Activated CD4-positive, alpha-beta T cell treated with anti-CD3 and anti-CD28 coated beads for 1 hour (primary cell): ENCODE results near the gene HIRIP3.
A peak's percentile ranks its signal among the peaks of the same experiment; 100 is the strongest.
"Not testable (repeated sequence)": the region's sequence is repeated elsewhere in the genome, so short reads cannot be mapped to it uniquely, and the experiment has no call there.

Experiments
- DNase-seq: peaks from one replicate; pipeline ENCODE4 v3.0.0-alpha.2; 2020

HIRIP3 gene

DNA sequence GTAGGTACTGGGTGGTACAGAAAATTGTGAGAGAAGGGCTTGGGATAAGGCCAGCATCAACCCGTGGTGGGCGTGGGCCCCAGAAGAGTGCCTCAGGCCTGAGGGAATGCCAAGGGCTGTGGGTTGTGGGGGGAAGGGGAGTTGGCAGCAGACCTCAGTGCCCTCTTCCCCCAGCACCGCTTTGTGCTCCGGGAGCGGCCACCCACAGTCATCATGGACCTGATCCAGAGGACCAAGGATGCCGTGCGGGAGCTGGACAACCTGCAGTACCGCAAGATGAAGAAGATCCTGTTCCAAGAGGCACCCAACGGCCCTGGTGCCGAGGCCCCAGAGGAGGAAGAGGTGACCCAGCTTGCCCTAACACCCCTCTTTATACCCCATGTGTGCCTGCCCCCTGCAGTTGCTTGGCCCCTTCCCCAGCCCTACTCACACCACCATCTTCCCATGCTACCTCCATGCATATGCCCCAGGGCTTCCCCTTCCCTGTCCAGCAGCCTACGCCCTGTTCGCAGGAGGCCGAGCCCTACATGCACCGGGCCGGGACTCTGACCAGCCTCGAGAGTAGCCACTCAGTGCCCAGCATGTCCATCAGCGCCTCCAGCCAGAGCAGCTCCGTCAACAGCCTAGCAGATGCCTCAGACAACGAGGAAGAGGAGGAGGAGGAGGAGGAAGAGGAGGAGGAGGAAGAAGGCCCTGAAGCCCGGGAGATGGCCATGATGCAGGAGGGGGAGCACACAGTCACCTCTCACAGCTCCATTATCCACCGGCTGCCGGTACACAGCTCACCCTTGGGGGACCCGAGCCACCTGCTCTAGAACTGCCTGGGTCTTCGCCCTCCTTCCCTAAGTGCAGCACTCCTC lies 12.6 kb downstream of the HIRIP3 start:
- DNase-seq: no peak

DNA sequence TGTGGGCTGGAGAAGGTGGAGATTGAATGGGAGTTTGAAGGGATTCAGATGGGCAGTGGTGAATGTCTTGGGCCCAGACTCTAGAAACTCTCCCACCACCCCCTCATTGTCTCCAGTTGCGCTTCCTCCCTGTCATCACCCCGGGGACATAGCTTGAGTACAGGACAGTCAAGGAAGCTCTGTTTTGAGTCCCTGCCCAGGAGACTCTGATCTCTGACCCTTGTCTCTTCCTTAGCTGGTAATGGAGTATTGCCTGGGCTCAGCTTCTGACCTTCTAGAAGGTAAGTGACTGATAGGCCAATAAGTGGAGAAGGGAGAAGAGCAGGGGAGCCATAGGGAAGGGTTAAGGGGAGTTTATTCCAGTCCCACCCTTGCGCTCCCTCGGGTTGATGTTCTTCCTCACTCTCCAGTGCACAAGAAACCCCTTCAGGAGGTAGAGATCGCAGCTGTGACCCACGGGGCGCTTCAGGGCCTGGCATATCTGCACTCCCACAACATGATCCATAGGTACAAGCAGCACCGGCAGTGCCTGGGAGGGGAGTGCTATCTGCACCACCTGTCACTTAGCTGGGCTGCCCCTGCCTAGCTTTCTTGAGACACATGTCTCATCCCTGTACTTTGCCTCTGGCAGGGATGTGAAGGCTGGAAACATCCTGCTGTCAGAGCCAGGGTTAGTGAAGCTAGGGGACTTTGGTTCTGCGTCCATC lies 16.7 kb downstream of the HIRIP3 start:
- no peak for DNase-seq

DNA sequence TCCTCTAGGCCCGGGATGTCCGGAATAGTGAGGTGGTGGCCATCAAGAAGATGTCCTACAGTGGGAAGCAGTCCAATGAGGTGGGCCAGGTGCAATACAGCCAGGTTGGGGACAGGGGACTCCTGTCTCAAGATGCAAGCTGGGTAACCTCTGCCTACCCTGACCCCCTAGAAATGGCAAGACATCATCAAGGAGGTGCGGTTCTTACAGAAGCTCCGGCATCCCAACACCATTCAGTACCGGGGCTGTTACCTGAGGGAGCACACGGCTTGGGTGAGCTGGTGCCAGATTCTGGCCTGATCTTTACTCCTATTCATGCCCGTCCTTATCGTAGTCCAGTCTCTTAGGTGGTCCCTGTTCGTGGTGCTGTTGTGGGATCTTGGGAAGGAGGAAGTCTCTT lies 17.3 kb downstream of the HIRIP3 start:
- no peak for DNase-seq

DNA sequence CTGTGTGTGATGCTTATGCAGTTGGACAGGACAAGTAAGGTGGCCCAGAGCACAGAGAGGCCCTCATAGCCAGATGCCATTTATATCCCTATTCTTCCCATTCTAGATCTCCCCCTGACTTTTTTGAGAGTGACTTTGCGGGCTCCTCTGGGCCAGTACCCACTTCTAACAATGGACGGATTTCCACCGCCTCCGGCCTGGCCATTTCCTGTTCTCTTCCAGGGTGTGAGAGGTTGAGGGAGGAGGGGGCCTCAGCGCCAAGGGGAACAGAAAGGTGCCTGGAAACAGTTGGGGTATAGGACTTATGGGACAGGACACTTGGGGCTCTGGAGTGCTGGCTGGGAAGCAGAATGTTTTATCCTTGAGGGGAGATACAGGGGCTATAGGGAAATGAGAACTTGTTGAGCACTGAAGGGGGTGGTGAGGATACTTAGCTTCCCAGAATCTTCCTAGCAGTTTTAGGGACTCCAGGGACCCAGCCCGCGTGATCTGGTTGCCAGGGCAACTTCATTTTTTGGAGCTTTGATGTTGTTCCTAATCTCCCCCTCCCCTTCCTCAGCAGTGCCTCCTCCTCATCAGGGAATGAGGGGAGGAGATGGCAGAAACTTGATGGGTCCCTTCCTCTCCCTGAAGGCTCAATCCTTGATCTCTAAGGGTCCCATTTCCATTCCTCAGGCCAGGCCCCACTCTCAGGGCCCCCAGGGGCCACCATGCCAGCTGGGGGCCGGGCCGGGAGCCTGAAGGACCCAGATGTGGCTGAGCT lies 18.2 kb downstream of the HIRIP3 start:
- DNase-seq: no peak

DNA sequence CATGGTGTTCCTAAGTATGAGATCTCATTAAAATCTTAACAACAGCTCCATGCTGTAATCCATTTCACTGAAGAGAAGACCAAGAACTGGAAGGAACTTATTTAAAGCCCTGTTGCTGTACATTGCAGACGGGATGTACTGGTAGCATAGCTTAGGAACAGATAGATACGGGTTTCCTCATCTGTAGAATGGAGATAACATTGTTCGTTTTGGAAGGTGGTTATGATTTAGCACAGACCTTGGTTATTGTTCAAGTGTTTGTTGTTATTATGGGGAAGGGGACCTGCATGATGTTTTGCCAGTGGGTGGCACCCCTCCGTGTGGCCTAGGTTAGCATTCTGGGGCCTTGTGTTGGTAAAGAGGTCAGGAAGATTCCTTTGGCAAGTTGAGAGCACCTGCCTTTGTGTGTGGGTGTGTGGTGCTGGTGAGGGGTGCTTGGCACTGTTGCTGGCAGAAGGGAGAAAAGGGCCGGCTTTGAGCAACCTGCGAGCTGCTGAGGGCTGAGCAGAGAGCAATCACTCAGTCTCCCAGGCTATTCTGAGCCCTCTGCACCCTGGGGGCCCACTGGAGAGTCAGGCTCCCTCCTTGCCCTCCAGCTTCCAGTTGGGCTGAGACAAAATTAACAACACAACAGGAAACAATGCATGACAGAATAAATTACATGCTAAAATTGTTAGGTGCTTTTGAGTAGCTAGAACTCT lies 19.5 kb downstream of the HIRIP3 start:
- DNase-seq: no peak

DNA sequence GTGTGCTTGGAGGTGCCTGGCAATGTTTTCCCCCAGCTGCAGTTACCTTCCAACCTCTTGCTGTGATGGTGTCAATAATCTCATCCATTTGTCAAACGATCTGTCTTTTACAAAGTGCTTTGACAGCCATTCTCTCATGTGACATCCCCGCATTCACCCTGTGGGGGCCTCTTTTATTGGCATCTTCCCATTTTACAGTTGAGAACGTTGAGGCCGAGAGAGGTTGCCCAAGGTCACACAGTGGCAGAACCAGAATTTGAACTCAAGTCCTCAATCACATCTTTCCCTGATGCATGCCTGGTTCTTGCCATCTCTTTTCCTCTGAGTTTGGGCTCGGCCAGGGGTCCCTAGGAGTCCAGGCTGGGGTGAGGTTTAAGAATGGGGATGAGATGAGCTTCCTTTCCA lies 20.3 kb downstream of the HIRIP3 start:
- no peak for DNase-seq

DNA sequence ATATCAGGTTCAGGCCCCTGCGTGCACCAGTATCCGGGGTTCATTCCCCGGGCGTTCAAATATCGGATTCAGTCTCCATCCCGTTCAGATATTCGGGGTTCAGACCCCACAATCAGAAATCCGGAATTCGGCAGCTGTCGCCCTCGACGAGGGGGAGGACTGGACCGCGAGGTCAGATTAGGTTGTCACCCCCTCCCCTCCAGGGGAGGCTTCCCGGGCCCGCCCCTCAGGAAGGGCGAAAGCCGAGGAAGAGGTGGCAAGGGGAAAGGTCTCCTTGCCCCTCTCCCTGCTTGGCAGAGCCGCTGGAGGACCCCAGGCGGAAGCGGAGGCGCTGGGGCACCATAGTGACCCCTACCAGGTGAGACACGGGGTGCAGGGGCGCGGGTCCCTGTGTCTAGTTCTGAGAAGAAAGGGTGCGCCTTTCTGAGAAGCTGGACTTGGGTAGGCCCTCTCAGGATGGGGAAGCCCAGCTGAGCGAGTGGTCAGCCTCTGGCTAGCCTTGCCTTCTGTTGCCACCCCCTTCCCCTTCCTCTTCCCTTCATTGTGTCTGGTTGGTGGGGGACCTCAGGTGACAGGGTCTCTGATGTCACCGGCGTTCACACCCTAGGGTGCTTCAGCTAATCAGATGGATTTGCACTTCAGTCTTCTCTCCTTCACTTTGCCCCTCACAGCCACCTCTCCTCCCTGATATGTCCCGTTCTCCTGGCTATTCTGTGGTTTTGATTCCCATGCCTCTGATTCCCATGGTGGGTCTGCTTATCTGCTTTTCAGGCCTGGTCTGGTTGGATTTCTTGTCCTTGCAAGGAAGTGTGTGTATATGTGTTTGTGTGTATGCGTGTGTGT lies 20.9 kb downstream of the HIRIP3 start:
- no peak for DNase-seq

DNA sequence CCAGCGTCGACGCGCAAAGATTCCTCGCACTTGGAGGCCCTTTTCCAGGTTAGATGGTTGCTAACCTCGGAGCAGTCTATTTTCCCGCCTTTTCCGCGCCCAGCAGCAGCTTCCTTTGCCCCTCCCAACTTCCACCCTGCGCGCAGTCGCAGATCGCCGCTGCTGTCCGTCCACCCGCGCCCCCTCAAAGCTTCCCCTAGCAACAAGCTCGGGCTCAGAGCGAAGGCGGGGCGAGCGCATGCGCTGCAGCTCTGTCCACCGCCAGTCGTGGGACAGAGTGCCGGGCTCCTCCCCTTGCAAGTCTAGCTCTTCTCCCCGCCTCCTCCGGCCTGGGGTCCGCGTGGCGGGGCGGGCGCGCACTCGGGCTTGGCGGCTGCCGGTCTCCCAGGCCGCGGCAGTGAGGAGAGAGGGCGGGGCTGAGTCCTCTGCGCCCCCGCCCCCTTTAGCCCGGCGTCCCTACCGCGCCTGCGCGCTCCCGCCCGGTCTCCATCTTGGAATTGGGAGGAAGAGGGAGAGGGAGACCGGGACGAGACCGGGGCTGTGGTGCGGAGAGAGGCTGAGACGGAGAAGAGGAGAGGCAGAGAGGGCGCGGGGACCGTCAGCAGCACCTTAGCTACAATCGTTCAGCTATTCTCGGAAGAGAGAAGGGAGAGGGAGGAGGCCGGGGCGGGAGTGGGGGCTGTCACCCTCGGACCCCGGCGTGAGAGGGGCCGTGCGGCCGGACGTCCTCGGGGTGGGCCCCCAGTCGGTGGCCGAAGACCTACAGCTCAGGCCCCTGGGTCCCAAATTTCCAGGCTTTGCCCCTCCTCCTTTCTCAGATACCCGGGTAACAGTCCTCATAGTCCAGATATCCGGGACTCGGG lies 21.8 kb downstream of the HIRIP3 start, which contains the start of gene TAOK2:
TSS of gene TAOK2 (plus strand) at position 485 of the 863 bp plus-strand sequence. CDS start 3,905 bp downstream, outside the sequence.
- DNase-seq: peak; percentile 86

DNA sequence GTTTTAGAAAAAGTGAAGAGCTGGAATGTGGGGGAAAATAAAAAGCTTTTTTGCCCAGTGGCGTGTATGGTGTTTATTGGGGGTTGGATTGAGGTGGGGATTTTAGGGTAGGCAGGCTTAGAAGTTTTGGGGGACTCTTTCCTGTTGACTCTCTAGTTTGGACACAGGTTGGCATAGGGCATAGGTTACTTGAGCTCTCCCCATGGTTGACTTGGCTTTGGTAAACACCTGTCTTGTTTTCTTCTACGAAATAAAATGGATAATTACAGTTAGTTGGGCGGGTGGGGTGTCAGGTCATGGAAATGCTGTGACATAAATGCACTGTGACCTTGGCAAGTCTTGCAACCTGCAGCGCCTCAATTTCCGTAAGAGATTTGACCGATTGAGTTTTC lies 22.4 kb downstream of the HIRIP3 start:
- no peak for DNase-seq

DNA sequence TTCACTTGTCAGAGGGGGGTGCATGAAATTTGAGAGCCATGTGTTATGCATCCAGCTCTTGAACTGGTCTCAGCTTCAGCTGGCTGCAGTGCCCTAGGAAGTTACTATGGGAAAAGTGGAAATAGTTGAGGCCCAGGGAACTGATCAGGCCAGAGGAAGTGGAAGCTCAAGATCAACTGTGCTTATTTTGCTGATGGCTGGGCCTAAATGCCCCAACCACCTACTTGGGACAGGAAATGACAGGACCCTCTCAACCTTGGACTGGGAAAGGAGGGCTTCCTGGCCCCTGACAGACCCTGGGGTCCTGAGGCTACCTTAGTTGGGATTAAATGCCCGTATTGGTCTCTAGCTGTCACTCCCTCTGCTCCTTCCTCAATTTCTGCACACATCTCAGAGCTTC lies 22.9 kb downstream of the HIRIP3 start:
- DNase-seq: no peak

DNA sequence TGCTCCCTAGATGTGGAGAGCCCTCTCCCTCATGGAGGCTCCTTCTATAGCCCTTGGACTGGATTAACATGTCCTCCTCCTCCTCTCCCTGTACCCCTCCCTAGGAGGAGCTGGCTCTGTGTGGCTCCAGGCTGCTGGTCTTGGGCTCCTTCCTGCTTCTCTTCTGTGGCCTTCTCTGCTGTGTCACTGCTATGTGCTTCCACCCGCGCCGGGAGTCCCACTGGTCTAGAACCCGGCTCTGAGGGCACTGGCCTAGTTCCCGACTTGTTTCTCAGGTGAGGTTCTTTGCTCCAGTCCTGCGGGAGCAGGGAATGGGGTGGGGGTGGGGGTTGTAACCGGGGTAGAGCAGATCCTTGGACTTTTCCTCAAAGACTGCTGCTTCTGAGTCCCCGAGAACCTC lies 24.1 kb downstream of the HIRIP3 start:
- DNase-seq: no peak

DNA sequence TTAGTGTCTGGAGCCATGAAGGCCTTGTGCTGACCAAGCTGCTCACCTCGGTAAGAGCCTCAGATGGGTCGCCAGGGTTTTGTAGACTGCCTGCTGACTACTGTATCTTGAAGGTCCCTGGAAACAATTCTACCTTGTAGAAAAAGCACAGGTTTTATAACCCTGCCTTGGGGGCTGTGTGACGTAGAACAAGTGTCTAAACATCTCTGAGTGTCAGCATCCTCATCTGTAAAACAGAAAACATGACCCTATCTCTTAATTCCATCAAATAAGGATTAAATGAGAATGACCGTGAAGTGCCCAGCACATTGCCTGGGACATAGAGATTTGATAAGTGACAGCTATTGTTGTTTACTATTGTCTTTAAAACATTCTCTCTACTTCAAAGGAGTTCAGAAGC lies 27.2 kb downstream of the HIRIP3 start:
- no peak for DNase-seq

DNA sequence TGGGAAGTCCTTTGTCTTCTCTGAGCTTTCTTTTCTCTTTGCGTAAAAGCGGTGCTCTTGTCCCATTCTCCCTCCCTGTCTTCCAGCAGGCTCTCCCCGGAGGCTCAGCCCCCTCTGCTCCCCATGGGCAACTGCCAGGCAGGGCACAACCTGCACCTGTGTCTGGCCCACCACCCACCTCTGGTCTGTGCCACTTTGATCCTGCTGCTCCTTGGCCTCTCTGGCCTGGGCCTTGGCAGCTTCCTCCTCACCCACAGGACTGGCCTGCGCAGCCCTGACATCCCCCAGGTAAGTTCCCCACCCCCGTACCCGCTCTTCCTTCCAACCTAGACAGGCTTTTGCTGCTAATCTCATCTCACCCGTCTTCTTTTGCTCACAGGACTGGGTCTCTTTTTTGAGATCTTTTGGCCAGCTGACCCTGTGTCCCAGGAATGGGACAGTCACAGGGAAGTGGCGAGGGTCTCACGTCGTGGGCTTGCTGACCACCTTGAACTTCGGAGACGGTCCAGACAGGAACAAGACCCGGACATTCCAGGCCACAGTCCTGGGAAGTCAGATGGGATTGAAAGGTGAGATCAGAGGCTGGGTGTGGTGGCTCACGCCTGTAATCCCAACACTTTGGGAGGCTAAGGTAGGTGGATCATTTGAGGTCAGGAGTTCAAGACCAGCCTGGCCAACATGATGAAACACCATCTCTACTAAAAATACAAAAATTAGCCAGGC lies 32.2 kb downstream of the HIRIP3 start:
- DNase-seq: no peak

DNA sequence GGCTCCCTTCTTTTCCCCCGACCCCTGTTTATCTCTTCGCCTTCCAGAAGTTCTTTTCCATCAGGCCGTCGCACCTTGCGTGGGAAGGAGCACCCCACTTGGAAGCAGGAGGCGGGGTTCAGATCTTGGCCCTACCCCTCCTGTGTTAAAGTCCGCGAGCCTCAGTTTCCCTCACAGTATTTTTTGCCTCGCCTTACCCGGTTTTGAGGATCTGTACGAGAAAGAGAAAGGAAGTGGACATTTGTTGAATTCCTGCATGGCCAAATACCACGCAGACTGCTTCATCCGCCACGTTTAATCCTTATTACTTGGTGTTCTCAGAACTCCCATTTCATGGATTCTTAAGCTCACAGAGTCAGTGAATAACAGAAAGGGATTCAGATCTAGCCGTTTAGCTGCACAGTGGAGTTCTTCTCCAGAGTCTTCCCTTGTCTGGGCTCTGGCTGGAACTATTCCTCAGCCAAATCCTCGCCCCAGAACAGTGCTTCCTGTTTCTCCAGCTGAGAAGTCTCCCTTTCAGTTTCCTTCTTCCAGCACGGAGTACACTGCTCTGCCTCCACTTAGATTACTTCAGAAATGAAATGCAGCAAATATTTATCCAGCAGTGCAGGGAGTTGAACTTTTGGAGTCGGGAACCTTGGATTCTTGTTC lies 32.9 kb downstream of the HIRIP3 start:
- no peak for DNase-seq

DNA sequence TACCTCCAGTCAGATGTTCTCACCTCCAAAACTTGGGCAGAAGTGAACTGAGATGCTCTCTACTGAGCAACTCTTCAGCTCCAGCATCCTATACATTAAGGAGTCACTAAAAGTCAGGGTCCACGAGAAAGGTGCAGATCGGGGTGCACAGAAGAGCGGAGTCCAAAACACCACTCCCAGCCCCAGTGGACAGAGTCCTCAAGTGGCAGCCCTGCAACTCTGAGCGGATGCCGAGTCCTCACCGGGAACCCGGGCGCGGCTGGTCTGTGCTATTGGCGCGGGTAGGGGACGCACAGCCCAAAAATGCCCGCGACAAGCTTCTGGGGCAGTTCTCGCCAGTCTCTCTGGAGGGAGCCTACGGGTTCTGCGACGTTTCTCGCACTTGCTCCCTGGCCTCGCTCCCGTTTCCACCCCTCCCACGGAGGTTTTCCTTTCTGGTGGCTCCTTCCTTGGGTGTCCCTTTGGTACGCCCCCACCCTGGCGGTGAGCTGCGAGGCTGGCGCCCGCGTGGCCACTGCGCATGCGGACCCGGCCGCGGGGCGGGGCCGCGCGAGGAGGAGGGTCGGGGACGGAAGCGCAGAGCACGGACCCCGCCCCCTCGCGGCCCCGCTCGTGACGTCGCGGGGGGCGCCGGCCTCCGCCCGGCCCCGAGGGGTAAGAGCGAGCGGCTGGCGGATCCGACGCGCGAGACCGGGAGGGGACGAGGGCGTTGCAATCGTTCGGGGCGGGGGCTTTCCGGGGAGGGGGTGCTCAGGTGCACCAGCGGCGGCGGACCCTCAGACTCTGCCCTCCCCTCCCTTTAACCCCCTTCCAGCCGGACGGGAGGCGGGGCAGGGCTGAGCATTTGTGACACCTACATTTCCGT lies 33.7 kb downstream of the HIRIP3 start, which contains the start of gene TMEM219:
TSS of gene TMEM219 (plus strand) at position 601 of the 865 bp plus-strand sequence. CDS start 1,065 bp downstream, outside the sequence.
- DNase-seq: peak; percentile 91

DNA sequence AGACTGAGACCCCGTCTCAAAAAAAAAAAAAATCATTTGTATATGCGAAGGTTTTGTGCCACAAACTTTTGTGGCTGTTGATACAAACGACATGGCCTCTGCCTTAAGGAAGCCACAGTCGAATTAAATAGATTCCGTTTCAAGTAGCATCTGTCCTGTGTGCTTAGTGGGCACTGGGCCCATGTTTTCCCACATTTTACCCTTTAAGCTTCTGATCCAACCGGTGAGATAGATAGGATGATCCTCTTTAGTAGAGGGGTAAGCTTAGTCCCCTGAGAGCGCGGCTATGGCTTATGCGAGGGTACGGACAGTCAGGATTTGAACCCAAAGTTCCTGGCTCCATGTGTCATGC lies 34.3 kb downstream of the HIRIP3 start:
- DNase-seq: no peak

DNA sequence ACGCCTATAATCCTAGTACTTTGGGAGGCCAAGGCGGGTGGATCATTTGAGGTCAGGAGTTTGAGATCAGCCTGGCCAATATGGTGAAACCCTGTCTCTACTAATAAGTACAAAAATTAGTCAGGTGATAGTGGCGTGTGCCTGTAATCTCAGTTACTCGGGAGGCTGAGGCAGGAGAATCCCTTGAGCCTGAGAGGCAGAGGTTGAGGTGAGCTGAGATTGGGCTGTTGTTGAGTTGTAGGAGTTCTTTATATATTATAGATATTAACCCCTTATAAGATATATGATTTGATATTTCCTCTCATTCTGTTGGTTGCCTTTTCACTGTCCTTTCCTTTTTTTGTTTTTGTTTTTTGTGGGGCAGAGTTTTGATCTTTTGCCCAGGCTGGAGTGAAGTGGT lies 35.6 kb downstream of the HIRIP3 start:
- DNase-seq: not testable (repeated sequence)

DNA sequence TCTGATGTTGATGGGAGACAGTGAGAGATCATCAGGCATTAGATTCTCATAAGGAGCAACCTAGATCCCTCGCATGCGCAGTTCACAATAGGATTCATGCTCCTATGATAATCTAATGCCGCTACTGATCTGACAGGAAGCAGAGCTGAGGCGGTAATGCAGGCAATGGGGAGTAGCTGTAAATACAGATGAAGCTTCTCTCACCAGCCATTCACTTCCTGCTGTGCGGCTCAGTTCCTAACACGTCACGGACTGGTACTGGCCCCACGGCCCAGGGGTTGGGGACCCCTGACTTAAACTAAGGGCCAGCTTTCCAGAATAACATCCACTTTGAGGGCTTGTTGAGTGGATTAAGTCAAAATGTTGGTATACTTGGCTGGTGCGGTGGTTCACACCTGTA lies 36.1 kb downstream of the HIRIP3 start:
- DNase-seq: no peak

DNA sequence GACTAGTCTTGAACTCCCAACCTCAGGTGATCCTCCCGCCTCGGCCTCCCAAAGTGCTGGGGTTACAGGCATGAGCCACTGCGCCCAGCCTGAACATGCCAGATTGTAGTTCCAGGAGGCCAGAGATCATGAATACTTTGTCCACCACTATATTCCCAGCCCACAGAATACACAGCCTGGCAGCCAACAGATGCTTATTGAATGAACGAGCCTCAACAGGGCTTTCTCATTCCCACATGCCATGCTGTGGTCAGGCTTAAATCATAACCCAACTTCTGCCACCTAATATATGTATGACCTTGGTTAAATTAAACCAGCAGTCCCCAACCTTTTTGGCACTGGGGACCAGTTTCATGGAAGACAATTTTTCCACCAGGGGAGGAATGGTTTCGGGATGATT lies 36.7 kb downstream of the HIRIP3 start:
- no peak for DNase-seq
